Fibroblast of the conjunctiva (primary cell): ENCODE measurements around the gene MEFV.
"Not testable (repeated sequence)": the region's sequence is repeated elsewhere in the genome, so short reads cannot be mapped to it uniquely, and the experiment has no call there.

Experiments
- DNase-seq: peaks from one replicate; pipeline ENCODE4 v3.0.0-alpha.2; 2010; ENCODE audit warnings: low read depth

MEFV gene

GRCh38 chr16:3256146-3256865, at the start of gene MEFV:
Gene MEFV (minus strand): TSS chr16:3256633. CDS start chr16:3256587, 46 bp downstream.
- no peak for DNase-seq

GRCh38 chr16:3306078-3306477, 49.6 kb upstream of the MEFV start:
- no peak for DNase-seq

- DNase-seq, result peak; percentile 67
These were observed 49.0 kb upstream of the MEFV start, which contains the start of the genes TIGD7 and ZNF75A for GRCh38 chr16:3305109-3306068. Gene TIGD7 (minus strand): TSS chr16:3305430. CDS start chr16:3300614, 4,816 bp downstream. Gene ZNF75A (plus strand): TSS chr16:3305497. CDS start chr16:3308429, 2,932 bp downstream.

GRCh38 chr16:3304370-3304769, 47.9 kb upstream of the MEFV start:
- no peak for DNase-seq

- no peak for DNase-seq
These were observed 39.4 kb upstream of the MEFV start for GRCh38 chr16:3295783-3296182.

- DNase-seq, result no peak
These were observed 38.8 kb upstream of the MEFV start for GRCh38 chr16:3295209-3295608.

GRCh38 chr16:3292604-3293003, 36.2 kb upstream of the MEFV start:
- no peak for DNase-seq

- no peak for DNase-seq
These were observed 33.7 kb upstream of the MEFV start for GRCh38 chr16:3289998-3290673.

- no peak for DNase-seq
These were observed 28.7 kb upstream of the MEFV start for GRCh38 chr16:3285131-3285530.

GRCh38 chr16:3283543-3284447, 27.4 kb upstream of the MEFV start:
- DNase-seq, result no peak

- DNase-seq, result peak; percentile 97
These were observed 26.5 kb upstream of the MEFV start, which contains the start of gene ZNF263 for GRCh38 chr16:3282730-3283542. Gene ZNF263 (plus strand): TSS chr16:3283491. CDS start chr16:3283819, 328 bp downstream.

GRCh38 chr16:3282103-3282729, 25.8 kb upstream of the MEFV start:
- no peak for DNase-seq

GRCh38 chr16:3281222-3281820, 24.9 kb upstream of the MEFV start:
- no peak for DNase-seq

GRCh38 chr16:3276679-3277078, 20.2 kb upstream of the MEFV start:
- no peak for DNase-seq

- DNase-seq, result no peak
These were observed 18.5 kb upstream of the MEFV start for GRCh38 chr16:3274947-3275346.

GRCh38 chr16:3274490-3274889, 18.1 kb upstream of the MEFV start:
- no peak for DNase-seq

- not testable (repeated sequence) for DNase-seq
These were observed 14.8 kb upstream of the MEFV start for GRCh38 chr16:3271281-3271680.

- DNase-seq, result not testable (repeated sequence)
These were observed 14.3 kb upstream of the MEFV start for GRCh38 chr16:3270718-3271117.

- DNase-seq, result no peak
These were observed 11.9 kb upstream of the MEFV start for GRCh38 chr16:3268294-3268693.
